ENCODE measurements around the gene MEGF8.

GRCh38 chr19:42366673-42367072 is 41.2 kb downstream of the MEGF8 start:
- no peak for TF ChIP-seq ZNF274 (IDR thresholded peaks at IDR 0.05; ENCODE audit: insufficient read depth, insufficient read length)
- no peak for TF ChIP-seq CBFB (IDR thresholded peaks at IDR 0.05; ENCODE audit: low read depth)
- no peak for TF ChIP-seq EZH2 (IDR thresholded peaks at IDR 0.05; ENCODE audit: borderline replicate concordance, control insufficient read depth, low read depth, low read length)
- TF ChIP-seq BHLHE40 (IDR thresholded peaks at IDR 0.05; ENCODE audit: borderline replicate concordance in 1 of 2, low read depth in 2 of 2, low read length in 1 of 2) = no peak
- no peak for TF ChIP-seq SIN3A (IDR thresholded peaks at IDR 0.05; ENCODE audit: low read depth, low read length)
- TF ChIP-seq YY1 (IDR thresholded peaks at IDR 0.05; ENCODE audit: low read depth, low read length) = no peak
- TF ChIP-seq NFIC (IDR thresholded peaks at IDR 0.05; ENCODE audit: low read depth, low read length) = no peak

Data from GM12878 (cell line).